ENCODE results near the gene CLDN14.

Gene CLDN14, protein sequence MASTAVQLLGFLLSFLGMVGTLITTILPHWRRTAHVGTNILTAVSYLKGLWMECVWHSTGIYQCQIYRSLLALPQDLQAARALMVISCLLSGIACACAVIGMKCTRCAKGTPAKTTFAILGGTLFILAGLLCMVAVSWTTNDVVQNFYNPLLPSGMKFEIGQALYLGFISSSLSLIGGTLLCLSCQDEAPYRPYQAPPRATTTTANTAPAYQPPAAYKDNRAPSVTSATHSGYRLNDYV

DNA sequence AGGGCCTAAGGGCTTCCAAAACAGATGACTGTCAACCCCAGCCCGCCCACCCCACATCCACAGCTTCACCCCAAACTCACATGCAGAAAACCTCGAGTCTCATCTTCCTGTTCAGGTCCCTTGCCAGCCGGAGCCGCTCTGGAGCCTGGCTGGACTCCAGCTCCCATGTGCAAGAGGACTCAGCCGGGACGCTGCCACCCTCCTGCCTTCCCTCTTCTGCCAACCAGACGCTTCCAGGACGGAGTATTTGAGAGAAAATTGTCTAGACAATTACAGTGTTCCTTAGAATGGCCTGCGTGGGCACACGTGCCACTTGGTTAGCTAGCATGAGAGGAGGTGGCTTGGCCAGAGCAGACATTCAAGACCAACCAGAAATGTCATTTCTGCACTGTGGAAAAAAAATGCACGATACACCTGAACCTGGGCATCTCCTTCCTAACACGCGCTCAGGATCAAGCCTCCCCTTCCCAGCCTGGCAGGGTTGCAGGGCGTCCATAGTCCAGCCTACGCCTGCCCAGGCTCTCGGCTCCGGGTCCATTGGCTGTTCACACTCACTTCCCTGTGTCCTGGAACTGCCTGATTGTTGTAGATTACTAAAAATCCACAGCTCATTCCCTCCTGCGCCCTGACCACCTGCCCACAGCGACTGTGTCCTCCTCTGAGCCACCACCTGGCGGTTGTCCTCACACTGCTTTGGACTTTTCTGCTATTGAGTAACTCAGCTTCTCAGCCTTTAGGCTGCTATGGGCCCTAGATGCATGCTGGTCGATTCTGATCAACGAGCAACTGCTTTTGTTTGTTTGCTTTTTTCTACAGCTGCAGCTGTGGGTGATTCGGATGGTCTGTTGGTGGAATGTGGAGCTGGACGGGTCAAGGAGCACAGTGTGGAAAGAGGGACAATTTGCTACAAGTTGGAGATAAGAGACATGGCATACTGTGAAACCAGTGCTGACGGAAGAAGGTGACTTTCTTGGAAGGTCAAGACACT is at the start of gene CLDN14:
TSS of gene CLDN14 (minus strand) at position 708 of the 988 bp plus-strand sequence. CDS start 18,427 bp downstream, outside the sequence.
- DNase-seq, result no peak

DNA sequence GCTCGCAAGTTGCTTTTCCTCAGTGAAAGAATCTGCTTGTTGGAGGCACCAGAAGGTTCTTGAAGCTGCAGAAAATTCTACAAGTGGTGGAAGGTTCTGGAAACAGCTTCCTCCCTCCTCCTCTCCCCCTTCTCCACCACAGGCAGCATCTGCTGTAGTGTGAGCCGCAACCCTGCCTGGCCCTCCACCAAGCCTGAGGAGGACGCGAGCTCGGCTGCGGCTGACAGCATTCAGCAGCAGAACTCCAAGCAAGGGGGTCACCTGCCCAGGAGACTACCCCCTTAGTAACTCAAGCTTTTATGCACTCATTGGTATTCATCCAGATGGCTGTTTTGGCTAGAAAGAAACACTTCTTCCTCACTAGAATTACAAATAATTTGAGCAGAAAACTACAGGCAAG is 48.8 kb upstream of the CLDN14 start:
- DNase-seq, result no peak

DNA sequence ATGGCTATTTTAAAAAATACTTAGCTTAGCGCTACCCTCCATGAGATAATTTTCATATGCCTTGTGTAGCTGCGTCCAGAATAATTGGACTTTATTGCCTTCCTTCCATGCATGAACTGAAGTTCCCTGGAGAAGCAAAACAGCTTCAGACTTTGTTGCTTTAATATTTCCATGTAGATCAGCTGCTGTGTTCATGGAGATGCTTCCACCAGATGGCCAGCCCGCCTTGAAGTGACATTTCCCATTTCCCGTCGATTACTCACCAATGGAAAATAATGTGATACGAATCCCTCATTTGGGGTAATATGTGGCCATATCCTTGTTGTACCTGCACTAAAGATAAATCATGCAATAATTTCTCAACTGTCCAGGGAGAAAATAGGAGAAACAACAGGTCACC is 47.4 kb upstream of the CLDN14 start:
- no peak for DNase-seq

DNA sequence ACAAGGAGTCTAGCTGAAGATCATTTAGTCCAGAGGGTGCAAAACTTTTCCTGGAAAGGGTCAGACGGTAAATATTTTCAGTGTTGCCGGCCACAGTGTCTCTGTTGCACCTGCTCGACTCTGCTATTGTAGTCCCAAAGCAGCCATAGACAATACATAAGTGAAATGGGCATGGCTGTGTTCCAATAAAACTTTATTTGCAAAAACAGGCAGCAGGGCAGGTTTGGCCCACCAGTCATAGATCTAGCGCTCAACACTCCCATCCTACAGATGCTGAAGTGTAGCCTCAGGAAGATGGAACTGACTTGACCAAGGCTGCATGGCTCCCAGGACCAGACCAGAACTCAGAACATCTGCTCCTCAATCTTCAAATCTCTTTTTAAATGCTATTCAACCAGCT is 46.2 kb upstream of the CLDN14 start:
- no peak for DNase-seq

DNA sequence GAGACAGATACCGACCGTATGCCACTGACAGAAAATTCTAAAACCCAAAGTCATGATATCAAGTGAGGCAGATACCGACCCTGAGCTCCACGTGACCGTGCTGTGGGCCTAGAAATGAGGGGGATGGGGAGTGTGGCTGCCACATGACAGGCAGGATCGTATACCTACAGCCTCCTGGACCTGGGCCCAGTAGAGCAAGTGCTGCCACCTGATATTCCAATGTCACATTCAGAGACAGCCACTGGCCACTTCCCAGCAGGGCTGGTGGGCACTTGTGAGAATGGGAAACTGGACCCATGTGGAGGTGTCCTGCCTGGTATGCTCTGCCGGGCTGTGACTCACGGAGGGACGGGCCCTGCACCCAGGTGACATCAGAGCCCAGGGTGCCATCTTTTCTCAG is 44.6 kb upstream of the CLDN14 start:
- DNase-seq, result no peak

DNA sequence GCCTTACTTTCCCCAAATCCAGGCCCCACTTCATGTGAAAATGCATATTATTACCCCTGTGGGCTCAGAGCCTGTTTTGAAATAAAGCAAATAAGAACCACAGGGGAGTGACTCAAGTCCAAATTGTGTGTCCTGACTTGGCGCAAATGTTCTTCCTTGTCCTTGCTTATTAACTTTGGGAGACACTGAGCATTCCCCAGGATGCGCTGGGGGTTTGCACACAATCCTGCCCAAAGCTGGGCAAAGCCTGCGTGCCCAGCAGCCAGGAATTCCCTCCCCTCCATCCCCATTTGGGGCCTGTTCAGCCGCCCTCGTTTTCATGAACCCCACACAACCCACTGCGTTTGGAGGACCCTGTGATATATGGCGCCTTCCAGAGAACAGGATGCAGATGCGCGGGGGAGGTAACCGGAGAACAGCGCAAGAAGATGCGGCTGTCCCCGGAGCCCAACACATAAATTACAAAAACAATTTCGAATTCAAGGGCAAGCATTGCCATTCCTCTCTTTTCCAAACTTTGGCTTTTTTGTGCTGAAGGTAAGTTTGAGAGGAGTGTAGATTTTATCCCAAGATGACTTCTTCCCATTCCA is 42.4 kb upstream of the CLDN14 start:
- no peak for DNase-seq

DNA sequence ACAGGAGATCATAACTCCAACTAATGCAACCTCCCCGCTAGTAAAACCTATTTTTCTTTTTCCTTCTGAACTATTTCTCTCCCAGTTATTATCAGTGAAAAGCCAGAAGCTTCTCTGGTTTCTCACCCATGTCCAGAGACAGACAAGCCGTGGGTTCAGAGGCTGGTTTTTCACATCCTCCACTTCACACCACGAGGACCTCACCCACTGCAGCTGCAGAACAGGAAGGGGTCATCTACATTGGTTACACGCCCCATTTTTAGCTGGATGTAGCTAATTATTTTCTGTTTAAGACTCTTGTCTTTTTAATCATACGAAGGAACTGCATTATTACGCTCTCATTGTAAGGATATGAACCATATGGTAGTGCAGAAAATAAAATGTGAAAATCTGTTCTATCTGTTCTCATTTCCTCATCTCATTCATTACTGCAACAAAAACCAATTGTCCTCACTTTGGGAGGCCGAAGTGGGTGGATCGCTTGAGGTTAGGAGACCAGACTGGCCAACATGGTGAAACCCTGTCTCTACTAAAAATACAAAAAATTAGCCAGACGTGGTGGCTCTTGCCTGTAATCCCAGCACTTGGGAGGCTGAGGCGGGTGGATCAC is 39.1 kb upstream of the CLDN14 start:
- DNase-seq, result no peak

DNA sequence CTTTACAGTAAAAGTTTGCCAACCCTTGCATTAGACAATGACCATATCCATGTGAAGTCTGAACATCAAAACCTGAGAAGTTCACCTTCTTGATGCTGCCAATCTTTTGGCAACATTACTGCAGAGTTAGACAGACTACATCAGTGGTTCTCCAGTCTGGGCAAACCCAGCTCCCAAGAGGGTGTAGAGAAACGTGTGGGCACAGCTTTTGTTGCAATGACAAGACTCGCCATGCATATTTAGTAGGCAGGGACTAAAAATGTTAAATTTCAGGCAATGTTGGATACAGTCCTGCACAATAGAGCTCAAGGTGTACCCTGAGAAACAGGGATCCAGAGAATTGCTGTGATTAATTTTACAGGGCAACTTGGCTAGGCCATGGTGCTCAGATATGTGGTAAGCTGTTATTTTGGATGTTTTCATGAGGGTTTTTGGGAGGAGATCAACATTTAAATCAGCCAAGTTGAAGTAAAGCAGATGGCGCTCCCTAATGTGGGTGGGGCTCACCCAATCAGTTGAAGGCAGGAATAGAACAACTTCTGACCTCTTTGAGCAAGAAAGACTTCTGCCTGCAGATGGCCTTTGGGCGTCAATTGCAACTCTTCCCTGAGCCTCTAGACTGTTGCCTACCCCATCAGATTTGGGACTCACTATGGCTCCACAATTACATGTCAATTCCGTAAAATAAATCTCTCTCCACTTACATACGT is 37.6 kb upstream of the CLDN14 start:
- DNase-seq, result no peak

DNA sequence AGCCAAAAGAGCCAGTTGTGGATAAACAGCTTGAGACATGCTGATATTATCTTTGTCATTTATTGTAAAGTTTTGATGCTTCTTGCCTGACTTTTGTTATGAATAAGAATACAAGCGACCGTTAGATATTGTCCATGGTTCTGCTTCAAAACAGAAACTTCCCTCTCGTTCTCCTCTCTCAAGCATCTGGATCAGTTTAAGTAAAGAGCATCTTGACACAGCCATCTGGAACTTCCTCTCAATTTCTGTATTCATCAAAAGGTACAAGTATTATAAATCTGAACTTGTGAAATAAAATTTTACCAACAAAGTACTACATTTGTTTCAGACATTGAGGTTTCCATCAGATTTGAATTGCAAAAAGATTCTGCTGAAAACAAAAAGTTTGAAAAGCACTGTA is 36.4 kb upstream of the CLDN14 start:
- no peak for DNase-seq

DNA sequence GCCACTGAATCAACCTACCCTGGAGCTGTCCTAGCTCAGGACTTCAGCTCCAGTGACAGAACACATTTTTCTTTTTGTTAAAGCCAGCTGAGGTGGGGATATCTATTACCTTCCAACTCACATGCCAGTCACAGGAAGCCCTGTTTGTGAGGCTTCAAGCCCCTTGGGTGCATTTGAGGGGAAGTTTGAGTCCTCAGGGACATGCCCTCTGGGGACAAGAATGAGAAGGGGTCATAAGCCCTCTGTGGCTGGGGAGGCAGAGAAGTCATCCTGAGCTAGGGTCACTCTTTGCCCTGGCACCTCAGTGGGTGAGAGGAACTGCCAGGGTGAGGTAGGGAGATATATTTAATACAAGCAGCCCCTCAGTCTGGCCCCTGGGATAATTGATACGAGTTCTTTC is 33.5 kb upstream of the CLDN14 start:
- no peak for DNase-seq

DNA sequence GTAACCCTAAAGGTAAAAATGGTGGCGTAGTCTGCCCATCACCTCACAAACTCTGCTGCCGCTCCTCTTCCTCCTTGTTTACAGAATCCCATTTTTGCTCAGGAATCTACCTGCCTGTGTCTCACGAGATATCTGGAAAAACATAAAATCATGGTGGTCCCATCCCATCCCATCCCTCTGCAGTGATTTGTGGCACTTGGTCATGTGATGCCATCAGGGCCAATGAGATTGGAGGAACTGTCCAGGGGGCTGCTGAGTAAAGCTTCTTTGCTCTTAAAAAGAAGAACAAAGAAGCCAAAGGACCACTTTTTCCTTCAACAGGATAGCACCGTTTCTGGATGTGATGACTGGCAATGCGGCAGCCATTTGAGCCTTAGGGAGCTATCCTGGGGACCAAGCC is 33.0 kb upstream of the CLDN14 start:
- no peak for DNase-seq

DNA sequence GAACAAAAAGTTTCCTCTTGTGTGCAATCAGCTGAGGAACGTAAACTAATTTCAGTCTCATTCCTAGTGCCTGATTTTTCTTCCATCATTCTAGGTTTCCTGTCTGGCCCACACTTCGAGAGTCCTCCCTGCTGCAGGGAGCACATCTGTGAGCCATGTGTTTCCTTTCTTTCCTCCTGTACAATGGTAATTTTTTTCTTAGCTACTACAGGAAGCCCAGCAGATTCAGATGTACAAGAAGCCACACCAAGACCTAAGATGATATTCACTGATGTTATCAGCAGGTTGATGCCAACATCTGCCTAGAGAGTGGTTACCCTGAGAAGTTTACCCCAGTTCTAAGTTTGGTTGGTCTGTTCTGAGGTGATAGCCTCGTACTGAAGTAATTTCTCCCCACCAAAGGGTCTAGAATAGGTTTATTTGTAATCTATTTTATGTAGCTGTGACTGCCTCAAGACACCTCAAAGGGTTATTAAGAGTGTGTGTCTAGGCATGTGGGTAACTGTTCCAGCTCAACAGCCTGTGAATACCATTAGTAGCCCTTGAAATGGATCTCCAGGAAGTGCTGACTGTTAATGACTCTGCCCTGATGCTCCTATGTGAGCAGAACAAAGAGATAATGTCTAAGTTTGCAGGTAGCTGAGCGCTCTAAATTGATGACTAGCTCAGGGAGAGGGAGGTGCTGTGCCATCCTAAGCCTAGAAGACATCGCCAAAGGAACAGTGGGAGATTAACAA is 31.7 kb upstream of the CLDN14 start:
- no peak for DNase-seq

DNA sequence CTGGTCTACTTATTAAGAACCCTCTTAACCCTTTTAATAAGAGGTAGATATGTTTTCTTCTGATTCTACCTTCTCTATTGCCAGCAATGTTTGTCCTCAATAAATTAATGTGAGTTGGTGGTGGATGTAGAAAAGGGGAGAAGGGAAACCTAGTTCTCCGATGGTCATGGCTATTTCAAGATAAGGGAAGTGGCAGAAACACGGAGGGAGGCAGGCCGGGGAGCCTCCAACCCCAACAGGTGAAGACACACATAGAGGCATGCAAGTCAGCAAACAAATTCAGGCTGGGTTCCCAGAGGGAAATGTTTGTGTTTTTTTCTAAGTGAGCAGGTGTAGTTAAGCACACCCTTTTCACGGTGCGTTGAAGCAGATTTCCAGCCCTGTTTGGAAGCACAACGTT is 31.0 kb upstream of the CLDN14 start:
- DNase-seq, result no peak

DNA sequence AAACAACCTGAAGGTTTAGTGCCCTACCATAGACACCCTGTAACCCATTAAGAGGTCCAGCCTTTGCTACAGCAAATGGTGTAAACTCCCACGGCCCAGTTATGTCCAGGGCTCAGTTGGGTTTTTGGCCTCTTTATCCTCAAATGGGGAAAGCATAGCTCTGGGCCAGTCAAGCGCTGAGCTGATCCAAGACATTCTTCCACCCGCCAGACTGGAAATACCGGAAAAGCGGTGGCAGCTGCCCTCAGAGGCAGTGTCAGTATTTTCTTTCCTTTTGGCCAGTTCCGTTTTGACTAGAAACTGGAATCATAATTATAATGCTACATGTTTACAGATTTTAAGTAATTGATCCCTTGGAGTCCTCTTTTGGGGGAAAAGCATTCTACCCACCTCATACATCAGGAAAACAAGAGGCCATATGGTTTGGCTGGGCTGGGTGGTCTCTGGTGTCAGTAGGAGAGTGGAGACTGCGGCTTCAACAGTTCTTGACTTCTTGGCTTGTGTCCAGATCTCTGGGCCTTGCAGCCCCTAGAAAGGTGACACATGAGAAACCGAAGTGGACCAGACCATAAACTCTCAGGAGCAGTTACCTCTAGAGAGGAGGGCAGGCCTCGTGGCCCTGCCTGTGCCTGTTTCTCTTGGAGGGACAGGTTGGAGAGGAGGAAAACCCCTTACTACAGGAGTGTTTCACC is 30.2 kb upstream of the CLDN14 start:
- DNase-seq, result no peak

DNA sequence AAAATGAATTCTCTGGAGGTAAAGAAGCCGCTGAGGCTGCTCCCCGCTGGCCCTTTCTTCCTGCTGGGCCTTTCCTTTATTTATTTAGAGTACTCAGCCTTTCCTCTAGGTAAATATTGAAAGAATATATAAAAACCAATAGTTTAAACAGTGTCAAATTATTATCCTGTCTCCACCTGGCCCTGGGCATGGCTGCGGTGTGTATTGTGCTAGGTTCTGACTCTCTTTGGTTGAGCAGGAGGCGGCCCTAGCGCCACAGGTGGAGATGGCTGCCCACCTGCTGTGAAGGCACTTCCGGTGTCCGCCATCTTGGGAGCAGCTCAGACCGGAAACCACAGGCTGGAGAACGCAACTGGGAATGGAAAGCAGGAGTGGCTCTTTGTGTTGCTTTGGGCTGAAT is 29.0 kb upstream of the CLDN14 start:
- DNase-seq, result no peak

DNA sequence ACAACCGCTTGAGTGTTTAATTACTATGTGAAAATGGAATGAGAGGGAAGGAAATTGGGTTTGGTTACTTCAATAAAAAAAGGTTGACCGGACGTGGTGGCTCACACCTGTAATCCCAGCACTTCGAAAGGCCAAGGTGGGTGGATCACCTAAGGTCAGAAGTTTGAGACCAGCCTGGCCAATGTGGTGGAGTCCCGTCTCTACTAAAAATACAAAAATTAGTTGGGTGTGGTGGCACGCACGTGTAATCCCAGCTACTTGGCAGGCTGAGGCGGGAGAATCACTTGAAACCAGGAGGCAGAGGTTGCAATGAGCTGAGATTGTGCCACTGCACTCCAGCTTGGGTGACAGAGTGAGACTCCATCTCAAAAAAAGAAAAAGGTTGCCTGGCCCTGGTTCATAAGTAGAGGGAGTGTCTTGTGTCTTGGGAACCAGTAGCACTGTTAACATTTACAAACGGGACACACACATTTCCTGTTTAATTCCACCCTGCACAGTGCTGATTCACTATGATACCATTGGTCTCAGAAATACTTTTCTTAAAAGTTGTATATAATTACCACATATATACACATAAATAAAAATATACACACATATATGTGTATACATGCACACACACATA is 27.6 kb upstream of the CLDN14 start:
- no peak for DNase-seq

DNA sequence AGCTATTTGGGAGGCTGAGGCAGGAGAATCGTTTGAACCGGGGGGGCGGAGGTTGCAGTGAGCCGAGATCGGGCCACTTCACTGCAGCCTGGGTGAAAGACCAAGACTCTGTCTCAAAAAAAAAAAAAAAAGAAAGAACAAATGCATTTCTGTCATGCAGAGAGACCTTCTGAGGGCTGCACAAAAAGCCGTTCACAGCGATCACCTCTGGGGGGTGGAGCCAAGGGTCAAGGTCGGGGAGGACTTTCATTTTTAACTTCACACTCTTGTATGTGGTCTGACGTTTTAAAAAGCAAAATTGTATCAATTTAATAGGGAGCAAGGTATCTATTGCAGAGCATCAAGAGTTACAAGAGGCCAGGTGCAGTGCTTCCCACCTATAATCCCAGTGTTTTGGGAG is 26.6 kb upstream of the CLDN14 start:
- no peak for DNase-seq

DNA sequence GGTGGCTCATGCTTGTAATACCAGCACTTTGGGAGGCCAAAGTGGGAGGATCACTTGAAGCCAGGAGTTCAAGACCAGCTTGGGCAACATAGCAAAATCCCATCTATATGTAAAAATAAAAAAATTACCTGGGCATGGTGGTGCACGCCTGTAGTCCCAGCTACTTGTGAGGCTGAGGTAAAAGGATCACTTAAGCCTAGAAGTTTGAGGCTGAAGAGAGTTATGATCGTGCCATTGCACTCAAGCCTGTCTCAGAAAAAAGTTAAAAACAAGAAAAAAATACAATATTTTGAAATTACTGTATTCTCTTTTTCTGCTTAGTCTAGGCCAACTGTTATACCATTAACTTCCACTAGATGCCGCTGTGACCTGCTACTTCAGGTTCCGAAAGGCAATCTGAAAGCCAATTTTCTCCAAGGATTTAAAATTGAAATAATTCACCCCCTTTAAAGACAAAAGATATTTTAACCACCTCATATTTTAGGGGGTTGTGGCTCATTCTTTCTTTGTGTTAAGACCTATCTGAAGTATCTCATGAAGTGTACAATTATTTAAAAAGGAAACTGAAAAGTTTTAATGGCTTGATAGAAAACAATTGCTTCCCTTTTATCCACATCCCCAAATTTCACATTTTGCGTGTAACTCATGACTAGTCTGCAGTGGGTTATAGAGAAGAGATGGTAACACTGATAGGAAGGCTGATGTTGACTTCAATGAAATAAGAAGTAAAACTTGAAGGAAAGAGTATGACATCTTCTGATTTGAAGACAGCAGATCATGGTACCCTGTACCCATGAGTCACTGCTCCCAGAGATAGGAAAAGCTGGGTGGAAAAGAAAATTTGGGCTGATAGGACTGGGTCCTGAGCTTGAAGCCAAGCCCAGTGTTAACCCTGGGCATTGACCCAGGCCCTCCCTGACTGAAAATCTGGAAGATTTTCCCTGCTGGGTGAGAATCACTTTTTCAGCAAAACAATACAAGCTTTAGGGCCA is 24.4 kb upstream of the CLDN14 start:
- no peak for DNase-seq

DNA sequence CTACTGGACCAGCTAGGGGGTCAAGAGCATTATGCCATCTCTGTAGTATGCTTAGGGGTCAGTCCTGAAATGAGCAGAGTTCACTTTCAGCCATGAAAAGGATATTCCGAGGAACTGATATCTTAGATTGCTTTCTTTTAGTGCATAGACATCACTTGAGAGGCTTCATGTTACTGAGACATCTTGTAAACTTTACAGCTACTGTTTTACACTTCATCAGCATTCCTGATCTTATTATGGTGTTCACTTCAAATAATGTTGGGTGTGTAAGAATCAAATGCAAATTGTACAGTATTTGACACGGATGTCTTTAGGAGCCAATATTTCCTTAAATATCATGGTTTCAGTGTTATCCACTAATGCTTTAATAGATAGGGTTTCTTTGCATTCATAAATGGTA is 22.4 kb upstream of the CLDN14 start:
- no peak for DNase-seq

DNA sequence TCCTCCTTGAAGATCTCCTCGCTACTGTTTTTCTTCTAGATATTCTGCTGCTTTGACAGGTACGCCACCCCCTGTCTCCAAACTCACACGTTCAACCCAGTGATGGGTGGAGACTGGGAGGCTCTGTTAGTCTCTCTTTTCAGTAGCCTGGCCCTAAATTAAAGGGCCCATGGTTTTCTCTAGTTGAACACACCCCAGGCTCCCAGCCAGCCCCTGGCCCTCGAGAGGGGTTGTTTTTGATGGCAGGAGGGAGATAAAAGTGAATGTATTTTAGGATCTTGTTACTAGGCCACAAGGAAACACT is 21.6 kb upstream of the CLDN14 start:
- no peak for DNase-seq

Data from NCI-H1436 treated with DMSO at 0.1 percent for 48 hours (cell line).